Fibroblast of mammary gland (primary cell): Measurements from ENCODE around the gene GUCD1.

Experiments used
- DNase-seq: peaks from one replicate; pipeline ENCODE4 v3.0.0-alpha.2; 2010; ENCODE audit warnings: low read depth
- H3K4me3 ChIP-seq: 2 replicates; pipeline ENCODE4 v1.5.1; 2011; ENCODE audit warnings: low read depth, mild to moderate bottlenecking, low read length, moderate library complexity; ENCODE audit not compliant: control insufficient read depth
- CTCF ChIP-seq: conservative IDR thresholded peaks from 2 replicates; pipeline ENCODE4 v1.5.1; 2011; ENCODE audit warnings: low read depth, low read length, inconsistent platforms; ENCODE audit not compliant: control insufficient read depth, insufficient read depth

The GUCD1 gene

GRCh38 chr22:24502034-24502433 lies 52.9 kb downstream of the GUCD1 start:
- H3K4me3 ChIP-seq, result no peak overlapping the region
- no peak for TF ChIP-seq CTCF
- no peak for DNase-seq

GRCh38 chr22:24501301-24502005 lies 53.5 kb downstream of the GUCD1 start:
- no peak for TF ChIP-seq CTCF
- no peak overlapping the region for H3K4me3 ChIP-seq
- no peak for DNase-seq

- no peak for TF ChIP-seq CTCF
- DNase-seq, result no peak
- H3K4me3 ChIP-seq, result no peak overlapping the region
These were observed 54.6 kb downstream of the GUCD1 start for GRCh38 chr22:24500277-24500820.

- DNase-seq, result no peak
- no peak for TF ChIP-seq CTCF
- H3K4me3 ChIP-seq, result no peak overlapping the region
These were observed 55.1 kb downstream of the GUCD1 start for GRCh38 chr22:24499706-24500276.

- TF ChIP-seq CTCF, result no peak
- H3K4me3 ChIP-seq, result no peak overlapping the region
- no peak for DNase-seq
These were observed 56.1 kb downstream of the GUCD1 start for GRCh38 chr22:24498824-24499223.

- no peak overlapping the region for H3K4me3 ChIP-seq
- no peak for TF ChIP-seq CTCF
- DNase-seq, result no peak
These were observed 57.1 kb downstream of the GUCD1 start for GRCh38 chr22:24497841-24498258.

- no peak for TF ChIP-seq CTCF
- DNase-seq, result no peak
- no peak overlapping the region for H3K4me3 ChIP-seq
These were observed 58.3 kb downstream of the GUCD1 start for GRCh38 chr22:24496661-24497060.
